Natural killer cell (primary cell): ENCODE measurements around the gene IL1R2. TPM values are rescaled to one million over a fixed set of nuclear protein-coding genes. Genes with fewer than 3 reads are reported as not detected.

Experiments used
- ATAC-seq, 3 donors: fragments of 150-1000 bp in 2 of 3; fragments of 200-7000 bp in 1 of 3; cut with Tn5 transposase; 1 replicate in 1 of 3; 2 replicates in 2 of 3; pipeline ENCODE4 v1.10.0; 2021; ENCODE audit warnings: mild to moderate bottlenecking in 2 of 3, moderate library complexity in 2 of 3
- DNase-seq, 2 donors: peaks; one replicate each; pipeline versions ENCODE4 v3.0.0 to v3.0.0-alpha.2; 2013 to 2021; ENCODE audit warnings: mixed read lengths in 1 of 2
- H3K27ac ChIP-seq: one replicate; pipeline ENCODE4 v1.5.1; 2013; ENCODE audit warnings: mild to moderate bottlenecking, low read length
- H3K27me3 ChIP-seq: one replicate; pipeline ENCODE4 v1.6.1; 2013; ENCODE audit warnings: low read length; ENCODE audit not compliant: control insufficient read depth, insufficient read depth
- H3K36me3 ChIP-seq: one replicate; pipeline ENCODE4 v1.6.1; 2013; ENCODE audit warnings: low read length; ENCODE audit not compliant: control insufficient read depth, insufficient read depth
- H3K4me1 ChIP-seq: one replicate; pipeline ENCODE4 v1.6.1; 2013; ENCODE audit warnings: low read length; ENCODE audit not compliant: control insufficient read depth, insufficient read depth
- H3K4me3 ChIP-seq: one replicate; pipeline ENCODE4 v1.5.1; 2013; ENCODE audit warnings: low read length
- H3K9me3 ChIP-seq: one replicate; pipeline ENCODE4 v1.6.1; 2013; ENCODE audit warnings: low read length; ENCODE audit not compliant: control insufficient read depth, insufficient read depth
- H3K27ac Mint-ChIP-seq, 2 donors: one replicate each; pipeline ENCODE4 v1.8.0; 2022; ENCODE audit warnings: mild to moderate bottlenecking in 2 of 2, mixed read lengths in 2 of 2, moderate library complexity in 1 of 2
- H3K27me3 Mint-ChIP-seq, 2 donors: one replicate each; pipeline ENCODE4 v1.8.0; 2022; ENCODE audit warnings: low read depth in 2 of 2, mixed read lengths in 2 of 2
- H3K36me3 Mint-ChIP-seq: one replicate; pipeline ENCODE4 v1.8.0; 2022; ENCODE audit warnings: mixed read lengths
- H3K4me1 Mint-ChIP-seq, 2 donors: one replicate each; pipeline ENCODE4 v1.8.0; 2022; ENCODE audit warnings: mixed read lengths in 2 of 2
- H3K4me3 Mint-ChIP-seq: one replicate; pipeline ENCODE4 v1.8.0; 2022; ENCODE audit warnings: mild to moderate bottlenecking, moderate library complexity, mixed read lengths
- H3K9me3 Mint-ChIP-seq, 2 donors: one replicate each; pipeline ENCODE4 v1.8.0; 2022; ENCODE audit warnings: mixed read lengths in 2 of 2
- WGBS: methylation state at CpG from one replicate; pipeline ENCODE4 v1.1.7; 2013; ENCODE audit warnings: missing lambda C conversion rate; ENCODE audit not compliant: insufficient coverage; 5-methylcytosine and 5-hydroxymethylcytosine counted together
- intact Hi-C: fragments of 100-400 bp; cut with micrococcal nuclease; formaldehyde crosslinking; loops from one replicate; pipeline ENCODE4 v1.14.2; 2022
- total RNA-seq, 4 donors: library from RNA; stranded (reverse); fragments of 120-200 nt in 1 of 4; gene quantifications; one replicate each; pipeline versions ENCODE4 v1.2.3 to v1.2.4, GENCODE V29; 2013 to 2022
- TF ChIP-seq, protein P1 (sequence below): fragments of 200-600 bp; IDR thresholded peaks from one replicate; pipeline ENCODE4 v1.8.0; 2022; ENCODE audit warnings: antibody characterized with exemption

Gene IL1R2
- total RNA-seq, 3 donors from 2014 or later (not counting 1 experiment from before 2014, with no cell fraction given): 0.66 to 5.7 TPM; not detected in 1

- H3K36me3 Mint-ChIP-seq: no peaks in the 10 kb centered on the region
- no peak for ATAC-seq
- H3K4me3 ChIP-seq: no peak overlapping the region
- no peaks in the 10 kb centered on the region for H3K27me3 ChIP-seq
- no peak overlapping the region for H3K4me3 Mint-ChIP-seq
- intact Hi-C loops: no loop called here
- no peak overlapping the region for H3K27ac ChIP-seq
- DNase-seq: no peak
- no peak overlapping the region for H3K27ac Mint-ChIP-seq
- H3K9me3 ChIP-seq: no peaks in the 10 kb centered on the region
- peaks cover 9% of the 10 kb centered on the region for H3K4me1 ChIP-seq
- peaks cover 12 to 14% of the 10 kb centered on the region in 2 donors for H3K4me1 Mint-ChIP-seq
- 90% methylated on average over 5 of the region's 6 CpGs for WGBS
- H3K27me3 Mint-ChIP-seq: peaks cover 32 to 74% of the 10 kb centered on the region in 2 donors
- no peaks in the 10 kb centered on the region for H3K9me3 Mint-ChIP-seq
- no peaks in the 10 kb centered on the region for H3K36me3 ChIP-seq
- TF ChIP-seq, protein P1, sequence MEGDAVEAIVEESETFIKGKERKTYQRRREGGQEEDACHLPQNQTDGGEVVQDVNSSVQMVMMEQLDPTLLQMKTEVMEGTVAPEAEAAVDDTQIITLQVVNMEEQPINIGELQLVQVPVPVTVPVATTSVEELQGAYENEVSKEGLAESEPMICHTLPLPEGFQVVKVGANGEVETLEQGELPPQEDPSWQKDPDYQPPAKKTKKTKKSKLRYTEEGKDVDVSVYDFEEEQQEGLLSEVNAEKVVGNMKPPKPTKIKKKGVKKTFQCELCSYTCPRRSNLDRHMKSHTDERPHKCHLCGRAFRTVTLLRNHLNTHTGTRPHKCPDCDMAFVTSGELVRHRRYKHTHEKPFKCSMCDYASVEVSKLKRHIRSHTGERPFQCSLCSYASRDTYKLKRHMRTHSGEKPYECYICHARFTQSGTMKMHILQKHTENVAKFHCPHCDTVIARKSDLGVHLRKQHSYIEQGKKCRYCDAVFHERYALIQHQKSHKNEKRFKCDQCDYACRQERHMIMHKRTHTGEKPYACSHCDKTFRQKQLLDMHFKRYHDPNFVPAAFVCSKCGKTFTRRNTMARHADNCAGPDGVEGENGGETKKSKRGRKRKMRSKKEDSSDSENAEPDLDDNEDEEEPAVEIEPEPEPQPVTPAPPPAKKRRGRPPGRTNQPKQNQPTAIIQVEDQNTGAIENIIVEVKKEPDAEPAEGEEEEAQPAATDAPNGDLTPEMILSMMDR: no peak
These were observed 34.0 kb downstream of the IL1R2 start for GRCh38 chr2:102025583-102026267.

GRCh38 chr2:102027036-102027980 is 35.5 kb downstream of the IL1R2 start:
- H3K9me3 Mint-ChIP-seq: no peaks in the 10 kb centered on the region
- ATAC-seq (no peak), DNase-seq (no peak)
- no peaks in the 10 kb centered on the region for H3K36me3 Mint-ChIP-seq
- intact Hi-C loops: no loop called here
- TF ChIP-seq, protein P1: no peak
- peaks cover 25 to 67% of the 10 kb centered on the region in 2 donors for H3K27me3 Mint-ChIP-seq
- Histone ChIP-seq H3K4me1 (peaks cover 11% of the 10 kb centered on the region), H3K9me3 (no peaks in the 10 kb centered on the region), H3K36me3 (no peaks in the 10 kb centered on the region), H3K27me3 (no peaks in the 10 kb centered on the region), H3K27ac (no peak overlapping the region), H3K4me3 (no peak overlapping the region)
- H3K4me3 Mint-ChIP-seq: no peak overlapping the region
- H3K4me1 Mint-ChIP-seq: peaks cover 11 to 14% of the 10 kb centered on the region in 2 donors
- 62% methylated on average over 7 of the region's 8 CpGs for WGBS
- no peak overlapping the region for H3K27ac Mint-ChIP-seq

DNA sequence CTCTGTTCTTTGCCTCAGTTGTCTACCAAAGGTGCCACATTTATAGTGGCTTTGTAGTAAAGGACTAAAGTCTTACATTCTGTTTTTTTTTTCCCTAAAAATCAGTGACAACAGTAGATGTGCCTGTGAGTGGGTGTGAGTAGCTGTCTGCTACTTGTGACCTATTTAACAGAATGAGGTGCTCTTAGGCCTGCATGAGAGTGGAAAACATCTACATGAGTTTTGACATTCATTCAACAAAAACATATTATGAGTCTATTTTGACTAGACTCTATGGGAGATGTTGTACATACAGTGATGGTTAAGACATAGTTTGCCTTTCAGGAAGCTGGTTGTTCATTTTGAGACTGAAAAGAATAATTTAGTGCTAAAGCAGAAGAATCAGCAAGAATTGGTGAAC is 36.7 kb downstream of the IL1R2 start:
- Histone ChIP-seq H3K27me3 (no peaks in the 10 kb centered on the region), H3K36me3 (no peaks in the 10 kb centered on the region), H3K4me1 (peaks cover 19% of the 10 kb centered on the region), H3K4me3 (no peak overlapping the region), H3K27ac (no peak overlapping the region), H3K9me3 (no peaks in the 10 kb centered on the region)
- peaks cover 21 to 22% of the 10 kb centered on the region in 2 donors for H3K4me1 Mint-ChIP-seq
- ATAC-seq (no peak), DNase-seq (no peak)
- TF ChIP-seq, protein P1: no peak
- intact Hi-C loops: no loop called here
- no peak overlapping the region for H3K27ac Mint-ChIP-seq
- H3K36me3 Mint-ChIP-seq: no peaks in the 10 kb centered on the region
- no peak overlapping the region for H3K4me3 Mint-ChIP-seq
- H3K27me3 Mint-ChIP-seq: peaks cover 29 to 77% of the 10 kb centered on the region in 2 donors
- no peaks in the 10 kb centered on the region for H3K9me3 Mint-ChIP-seq
